Heart left ventricle (tissue), 16 donors: Measurements from ENCODE around the gene B4GALT2. TPM values are rescaled to one million over a fixed set of nuclear protein-coding genes. Genes with fewer than 3 reads are reported as not detected.

Experiments used
- ATAC-seq, 4 donors: fragments of 200-7000 bp; cut with Tn5 transposase; one replicate each; pipeline ENCODE4 v1.9.1; 2020 to 2022; ENCODE audit warnings: moderate library complexity in 4 of 4, mild to moderate bottlenecking in 3 of 4, moderate number of reproducible peaks in 1 of 4
- DNase-seq, 5 donors: peaks; one replicate each; pipeline ENCODE4 v3.0.0-alpha.2; 2020
- H3K27ac ChIP-seq, 12 donors: fragments of 200-600 bp; sonication (generic) in 4 of 12; one replicate each; pipeline versions ENCODE4 v1.5.0 to v1.8.0; 2016 to 2022; ENCODE audit warnings: mild to moderate bottlenecking in 2 of 12
- H3K27me3 ChIP-seq, 9 donors: fragments of 200-600 bp; sonication (generic) in 2 of 9; one replicate each; pipeline versions ENCODE4 v1.5.1 to v1.8.0; 2016 to 2022; ENCODE audit warnings: mild to moderate bottlenecking in 3 of 9
- H3K36me3 ChIP-seq, 9 donors: fragments of 200-600 bp; sonication (generic) in 2 of 9; one replicate each; pipeline versions ENCODE4 v1.5.0 to v1.8.0; 2018 to 2022; ENCODE audit warnings: mild to moderate bottlenecking in 2 of 9
- H3K4me1 ChIP-seq, 12 donors: fragments of 200-600 bp; sonication (generic) in 4 of 12; one replicate each; pipeline versions ENCODE4 v1.5.0 to v1.8.0; 2016 to 2022; ENCODE audit warnings: mild to moderate bottlenecking in 3 of 12
- H3K4me3 ChIP-seq, 12 donors: fragments of 200-600 bp; sonication (generic) in 4 of 12; one replicate each; pipeline versions ENCODE4 v1.5.0 to v1.8.0; 2017 to 2022; ENCODE audit warnings: mild to moderate bottlenecking in 9 of 12, moderate library complexity in 4 of 12
- H3K9me3 ChIP-seq, 12 donors: fragments of 200-600 bp; sonication (generic) in 4 of 12; one replicate each; pipeline versions ENCODE4 v1.5.0 to v1.8.0; 2016 to 2022; ENCODE audit warnings: mild to moderate bottlenecking in 1 of 12
- POLR2A ChIP-seq, 2 donors: fragments of 450-650 bp; IDR thresholded peaks; one replicate each; pipeline ENCODE4 v1.6.1; 2017; ENCODE audit warnings: antibody characterized with exemption in 2 of 2, mild to moderate bottlenecking in 2 of 2, moderate library complexity in 2 of 2
- WGBS, 4 donors: extraction: QIAGEN DNeasy Blood & Tissue Kit in 2 of 4; methylation state at CpG; one replicate each; pipeline versions ENCODE4 v1.1.5 to v1.1.7; 2013 to 2018; 5-methylcytosine and 5-hydroxymethylcytosine counted together
- intact Hi-C, 10 donors: fragments of 100-400 bp; cut with DNase I; formaldehyde crosslinking; loops; one replicate each; pipeline versions ENCODE4 v1.11.1 to v1.14.2; 2022
- polyA plus RNA-seq, 2 donors: library from polyadenylated mRNA; stranded (reverse); fragments of 200-250 nt; gene quantifications; one replicate each; pipeline ENCODE4 v1.2.3, GENCODE V29; 2013
- total RNA-seq, 9 donors: library from RNA; depleted of rRNA in 2 of 9; stranded (reverse); fragments of >200 nt in 2 of 9; fragmentation: NEBNext Ultra II Directional in 3 of 9; extraction: Animal tissue kit (Norgen Biotek cat#: 25700) in 3 of 9; gene quantifications; one replicate each; pipeline versions ENCODE4 v1.1.0 to v1.2.4, GENCODE V29; 2016 to 2023
- TF ChIP-seq, protein P1 (sequence below), 12 donors: fragments of 200-600 bp; sonication (generic) in 4 of 12; IDR thresholded peaks; one replicate each; pipeline versions ENCODE4 v1.5.0 to v1.8.0; 2018 to 2022; ENCODE audit warnings: antibody characterized with exemption in 12 of 12, mild to moderate bottlenecking in 5 of 12
- donor health status: ischemic (EF 13 %, LVEDD 7.1; RV severe dilation, severe dysfunction).
- donor health status: healthy with polysubstance abuse.
- donor health status: DM: no; HTN: yes; CAD: no.
- donor health status: DM: no; HTN: no; CAD: no.
- donor health status: ischemic (EF 25% LVEDD 6.9; RV normal size, moderate dysfunction).
- donor health status: ischemic (EF 25% LVEDD 5.7; RV mildly dilated, moderate dysfunction).
- donor health status: healthy.
- donor health status: DM: yes; HTN: yes; CAD: no.
- donor health status: ischemic (EF 35%, LVEDD 5.7; RV mildly dilated, moderate dysfunction).
- donor health status: nonischemic (EF 11% LVEDD 7.7; RV severe dilation, severe dysfunction).
- donor health status: DM: yes; HTN: yes; CAD: no.
- donor health status: PGD.
- donor health status: ischemic (EF 29% LVEDD 5.4; RV normal size, mild dysfunction).
- donor health status: nonischemic (EF 23%, LVEDD 6.1; RV moderate dilation, normal function).

Gene B4GALT2
- total and polyA plus RNA-seq, 11 donors = 26.8 to 65.7 (median 40.2) TPM

DNA sequence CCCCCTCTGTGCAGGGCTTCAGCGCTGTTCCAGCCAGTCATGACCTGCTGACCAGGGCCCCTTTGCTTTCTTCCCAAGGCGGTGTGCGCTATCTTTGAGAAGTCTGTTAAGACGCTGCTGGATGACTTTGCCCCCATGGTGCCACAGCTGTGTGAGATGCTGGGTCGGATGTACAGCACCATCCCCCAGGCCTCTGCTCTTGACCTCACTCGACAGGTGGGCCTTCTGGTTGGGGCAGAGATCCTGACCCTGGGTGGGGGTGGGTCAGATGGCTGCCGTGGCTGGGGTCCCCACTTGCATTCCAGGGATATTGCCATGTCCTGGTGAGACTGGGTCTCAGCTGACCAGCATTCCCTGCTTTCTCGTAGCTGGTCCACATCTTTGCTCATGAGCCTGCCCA is 18.2 kb upstream of the B4GALT2 start:
- intact Hi-C loops = no loop called here
- H3K36me3 ChIP-seq = peaks cover 0 to 94% (median 86%) of the 10 kb centered on the region in 9 donors
- TF ChIP-seq POLR2A (IDR thresholded peaks at IDR 0.05) = no peak
- TF ChIP-seq, protein P1, sequence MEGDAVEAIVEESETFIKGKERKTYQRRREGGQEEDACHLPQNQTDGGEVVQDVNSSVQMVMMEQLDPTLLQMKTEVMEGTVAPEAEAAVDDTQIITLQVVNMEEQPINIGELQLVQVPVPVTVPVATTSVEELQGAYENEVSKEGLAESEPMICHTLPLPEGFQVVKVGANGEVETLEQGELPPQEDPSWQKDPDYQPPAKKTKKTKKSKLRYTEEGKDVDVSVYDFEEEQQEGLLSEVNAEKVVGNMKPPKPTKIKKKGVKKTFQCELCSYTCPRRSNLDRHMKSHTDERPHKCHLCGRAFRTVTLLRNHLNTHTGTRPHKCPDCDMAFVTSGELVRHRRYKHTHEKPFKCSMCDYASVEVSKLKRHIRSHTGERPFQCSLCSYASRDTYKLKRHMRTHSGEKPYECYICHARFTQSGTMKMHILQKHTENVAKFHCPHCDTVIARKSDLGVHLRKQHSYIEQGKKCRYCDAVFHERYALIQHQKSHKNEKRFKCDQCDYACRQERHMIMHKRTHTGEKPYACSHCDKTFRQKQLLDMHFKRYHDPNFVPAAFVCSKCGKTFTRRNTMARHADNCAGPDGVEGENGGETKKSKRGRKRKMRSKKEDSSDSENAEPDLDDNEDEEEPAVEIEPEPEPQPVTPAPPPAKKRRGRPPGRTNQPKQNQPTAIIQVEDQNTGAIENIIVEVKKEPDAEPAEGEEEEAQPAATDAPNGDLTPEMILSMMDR (IDR thresholded peaks at IDR 0.05) = no peak
- no peak overlapping the region for H3K4me3 ChIP-seq
- 92 to 98% (median 96%) methylated on average over 7 to 8 of the region's 8 CpGs for WGBS, 4 donors
- DNase-seq (no peak), ATAC-seq (no peak)
- no peaks in the 10 kb centered on the region for H3K9me3 ChIP-seq
- H3K27me3 ChIP-seq = no peaks in the 10 kb centered on the region
- H3K4me1 ChIP-seq = peaks cover 0 to 14% (median 0%) of the 10 kb centered on the region in 12 donors
- no peak overlapping the region for H3K27ac ChIP-seq

DNA sequence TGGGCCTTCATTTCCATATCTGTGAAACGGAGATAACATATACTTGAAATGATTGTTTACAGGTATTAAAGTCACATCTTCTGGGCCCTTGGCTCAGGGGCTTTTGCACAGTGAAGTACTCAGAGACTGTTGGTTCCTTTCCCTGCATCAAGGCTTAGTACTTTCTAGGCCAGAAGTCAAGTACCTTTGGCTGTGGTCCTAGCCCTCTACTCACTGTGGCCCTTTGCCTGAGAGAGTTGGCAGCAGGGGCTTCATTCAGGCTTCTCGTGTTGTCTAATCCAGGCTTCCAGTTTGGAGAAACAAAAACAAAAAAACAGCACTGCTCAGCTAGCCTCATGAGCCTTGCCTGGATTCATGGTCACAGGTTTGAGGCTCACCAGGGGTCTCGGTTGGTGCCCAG is 17.3 kb upstream of the B4GALT2 start:
- WGBS, 4 donors = 53 to 71% (median 70%) methylated on average over 2 to 3 of the region's 3 CpGs
- H3K4me1 ChIP-seq = peaks cover 0 to 14% (median 0%) of the 10 kb centered on the region in 12 donors
- H3K4me3 ChIP-seq = no peak overlapping the region
- no peaks in the 10 kb centered on the region for H3K27me3 ChIP-seq
- peaks cover 0 to 94% (median 85%) of the 10 kb centered on the region in 9 donors for H3K36me3 ChIP-seq
- DNase-seq = no peak
- ATAC-seq = no peak
- intact Hi-C loops = no loop called here
- no peak for TF ChIP-seq POLR2A (IDR thresholded peaks at IDR 0.05)
- TF ChIP-seq, protein P1 (IDR thresholded peaks at IDR 0.05) = no peak
- H3K27ac ChIP-seq = no peak overlapping the region
- H3K9me3 ChIP-seq = no peaks in the 10 kb centered on the region

DNA sequence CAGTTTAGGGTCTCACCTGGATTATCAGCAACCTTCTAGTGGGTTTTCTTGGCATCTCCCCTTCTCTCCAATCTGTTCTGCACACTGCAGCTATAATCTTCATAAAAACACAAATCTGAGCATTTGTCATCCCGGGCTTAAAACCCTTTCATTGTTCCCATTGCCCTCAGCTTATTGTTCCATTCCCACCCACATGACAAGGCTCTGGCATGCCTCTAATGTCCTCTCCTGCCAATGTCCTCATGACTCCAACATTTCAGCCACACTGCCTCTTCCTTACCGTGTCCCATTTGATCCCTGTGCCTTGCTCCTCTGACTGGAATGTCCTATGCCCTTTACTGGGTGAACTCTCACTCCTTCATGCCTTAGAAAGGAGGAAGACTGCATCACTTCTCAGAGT is 16.7 kb upstream of the B4GALT2 start:
- intact Hi-C loops = no loop called here
- ATAC-seq = no peak

DNA sequence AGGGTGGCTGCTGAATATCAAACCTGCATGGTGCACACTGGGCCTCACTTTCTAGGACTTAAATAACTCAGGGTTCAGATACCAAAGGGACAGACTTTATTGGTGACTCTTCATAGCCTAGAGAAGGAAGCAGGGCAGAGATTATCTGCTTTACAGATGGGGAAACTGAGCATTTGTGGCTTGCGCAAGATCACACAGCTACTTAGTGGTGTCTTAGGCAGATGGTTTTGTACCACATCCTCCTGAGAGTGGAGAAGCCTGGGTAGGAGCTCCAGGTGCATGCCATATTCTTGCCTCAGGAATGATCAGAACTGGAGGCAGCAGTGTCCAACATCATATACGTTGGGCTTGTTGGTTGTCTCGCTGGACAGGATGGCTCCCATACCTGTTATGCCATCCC is 16.0 kb upstream of the B4GALT2 start:
- no peaks in the 10 kb centered on the region for H3K27me3 ChIP-seq
- ATAC-seq = no peak
- intact Hi-C loops = no loop called here
- H3K27ac ChIP-seq = no peak overlapping the region
- TF ChIP-seq, protein P1 (IDR thresholded peaks at IDR 0.05) = no peak
- no peak for TF ChIP-seq POLR2A (IDR thresholded peaks at IDR 0.05)
- H3K36me3 ChIP-seq = peaks cover 0 to 93% (median 76%) of the 10 kb centered on the region in 9 donors
- H3K4me3 ChIP-seq = no peak overlapping the region
- H3K9me3 ChIP-seq = no peaks in the 10 kb centered on the region
- peaks cover 0 to 14% (median 0%) of the 10 kb centered on the region in 12 donors for H3K4me1 ChIP-seq
- no peak for DNase-seq
- 90 to 100% (median 94%) methylated on average over 3 of the region's 3 CpGs for WGBS, 4 donors

More for the DNA sequence above, 16.7 kb upstream of the B4GALT2 start:
- peaks cover 0 to 94% (median 83%) of the 10 kb centered on the region in 9 donors for H3K36me3 ChIP-seq
- TF ChIP-seq POLR2A (IDR thresholded peaks at IDR 0.05) = no peak
- TF ChIP-seq, protein P1 (IDR thresholded peaks at IDR 0.05) = no peak
- WGBS, 4 donors = 66 to 82% (median 76%) methylated on average over 2 of the region's 2 CpGs
- H3K4me3 ChIP-seq = no peak overlapping the region
- no peaks in the 10 kb centered on the region for H3K9me3 ChIP-seq
- no peak for DNase-seq
- H3K27ac ChIP-seq = no peak overlapping the region
- H3K4me1 ChIP-seq = peaks cover 0 to 14% (median 0%) of the 10 kb centered on the region in 12 donors
- H3K27me3 ChIP-seq = no peaks in the 10 kb centered on the region
